HG03521 (cell line): ENCODE data around the gene CACNA1S.

ENCODE experiments used
- ATAC-seq: cut with Tn5 transposase; IDR thresholded peaks from one replicate; pipeline ENCODE4 v1.9.1; 2021; ENCODE audit warnings: mild to moderate bottlenecking, moderate library complexity; ENCODE audit not compliant: unreplicated experiment

Gene CACNA1S

GRCh38 chr1:200990114-200990513, 122.1 kb downstream of the CACNA1S start:
- ATAC-seq = no peak
